Activated naive CD4-positive, alpha-beta T cell treated with anti-CD3 and anti-CD28 coated beads for 36 hours (primary cell): ENCODE data around the gene PLK3. TPM values are rescaled to one million over a fixed set of nuclear protein-coding genes. Genes with fewer than 3 reads are reported as not detected.
"Not testable (repeated sequence)": the region's sequence is repeated elsewhere in the genome, so short reads cannot be mapped to it uniquely, and the experiment has no call there.

Source experiments
- CTCF ChIA-PET: fragments of 350-600 bp; sonication (Branson Sonifier 250); formaldehyde crosslinking; loops from one replicate; lab custom pipeline; 2021; ENCODE audit warnings: antibody characterized with exemption; lab: Charles Lee
- DNase-seq: peaks from one replicate; pipeline ENCODE4 v3.0.0-alpha.2; 2020
- H3K27ac Mint-ChIP-seq: one replicate; pipeline ENCODE4 v1.8.0; 2021; ENCODE audit warnings: mild to moderate bottlenecking, mixed read lengths
- H3K27me3 Mint-ChIP-seq: one replicate; pipeline ENCODE4 v1.8.0; 2021; ENCODE audit warnings: low read depth, mixed read lengths
- H3K36me3 Mint-ChIP-seq: one replicate; pipeline ENCODE4 v1.8.0; 2021; ENCODE audit warnings: low read depth, mixed read lengths
- H3K4me1 Mint-ChIP-seq: one replicate; pipeline ENCODE4 v1.8.0; 2021; ENCODE audit warnings: low read depth, mixed read lengths
- H3K4me3 Mint-ChIP-seq: one replicate; pipeline ENCODE4 v1.8.0; 2021; ENCODE audit warnings: mild to moderate bottlenecking, moderate library complexity, mixed read lengths
- H3K9me3 Mint-ChIP-seq: one replicate; pipeline ENCODE4 v1.8.0; 2021; ENCODE audit warnings: mixed read lengths
- intact Hi-C: fragments of 100-400 bp; cut with micrococcal nuclease; formaldehyde crosslinking; loops from one replicate; pipeline ENCODE4 v1.15.1; 2023
- total RNA-seq, 2 experiments: library from RNA; stranded (reverse); gene quantifications; one replicate each; pipeline ENCODE4 v1.2.3, GENCODE V29; 2021

Gene PLK3
- total RNA-seq, 2 experiments from 2014 or later: 44.2 to 46.7 TPM

DNA sequence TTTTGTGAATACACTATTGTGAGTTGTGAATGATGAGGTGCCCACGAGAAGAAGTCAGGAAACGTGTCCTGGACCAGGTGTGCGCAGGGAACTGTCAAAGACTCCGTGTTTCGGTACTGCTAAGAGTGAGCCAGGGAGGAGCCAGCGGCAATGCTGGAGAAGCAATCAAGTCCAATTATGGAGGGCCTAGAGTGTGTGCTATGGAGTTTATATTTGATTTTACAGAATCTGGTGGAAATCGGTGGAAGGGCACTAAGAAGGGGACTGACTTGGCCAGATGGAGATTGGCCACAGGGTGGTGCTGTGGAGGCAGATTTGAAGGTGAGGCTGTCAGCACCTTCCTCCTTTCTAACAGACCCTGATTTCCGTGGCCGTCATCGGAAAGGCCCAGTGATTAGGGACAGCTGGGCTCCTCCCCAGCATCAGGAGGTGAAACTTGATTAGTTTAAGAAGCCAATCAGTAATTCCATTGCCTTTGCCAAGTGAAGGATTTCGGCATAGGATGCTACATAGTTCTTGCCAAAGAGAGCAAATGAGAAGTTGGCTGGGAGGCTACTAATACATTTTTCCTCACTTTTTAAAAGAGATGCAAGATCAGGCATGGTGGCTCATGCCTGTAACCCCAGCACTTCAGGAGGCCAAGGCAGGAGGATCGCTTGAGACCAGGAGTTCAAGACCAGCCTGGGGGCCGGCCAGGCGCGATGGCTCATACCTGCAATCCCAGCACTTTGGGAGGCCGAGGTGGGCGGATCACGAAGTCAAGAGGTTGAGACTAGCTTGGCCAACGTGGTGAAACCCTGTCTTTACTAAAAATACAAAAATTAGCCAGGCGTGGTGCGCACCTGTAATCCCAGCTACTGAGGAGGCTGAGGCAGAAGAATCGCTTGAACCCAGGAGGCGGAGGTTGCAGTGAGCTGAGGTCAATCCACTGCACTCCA lies 35.8 kb downstream of the PLK3 start:
- Mint-ChIP-seq H3K4me1 (peaks cover 5% of the 10 kb centered on the region), H3K9me3 (no peaks in the 10 kb centered on the region), H3K4me3 (no peak overlapping the region), H3K36me3 (no peaks in the 10 kb centered on the region), H3K27me3 (peaks cover 9% of the 10 kb centered on the region), H3K27ac (no peak overlapping the region)
- CTCF ChIA-PET: interaction anchor here (0.6 to 2.2 kb wide), 16 partner anchors 8 to 467 kb away, joined by 3 to 15 read pairs (median 4); partner anchors contain the start of genes EIF2B3, HECTD3 and RNU5D-1
- intact Hi-C loops: loop anchor here (1.0 to 2.0 kb wide), 4 partner anchors 150 to 657 kb away; partner anchors contain the start of genes EIF2B3 and HECTD3
- peak; percentile 98 for DNase-seq

DNA sequence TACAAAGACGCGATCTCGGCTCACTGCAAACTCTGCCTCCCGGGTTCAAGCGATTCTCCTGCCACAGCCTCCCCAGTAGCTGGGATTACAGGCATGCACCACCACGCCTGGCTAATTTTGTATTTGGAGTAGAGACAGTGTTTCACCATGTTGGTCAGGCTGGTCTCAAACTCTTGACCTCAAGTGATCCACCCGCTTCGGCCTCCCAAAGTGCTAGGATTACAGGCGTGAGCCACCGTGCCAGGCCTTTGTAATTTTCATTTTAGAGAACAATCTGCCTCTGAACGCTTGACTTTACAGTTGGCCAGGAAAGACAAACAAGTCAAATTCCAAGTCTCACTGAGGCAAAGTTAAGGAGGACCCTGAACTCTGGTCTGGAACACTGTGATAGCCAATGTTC lies 38.1 kb downstream of the PLK3 start:
- H3K4me1 Mint-ChIP-seq, H3K27ac Mint-ChIP-seq, H3K4me3 Mint-ChIP-seq, H3K9me3 Mint-ChIP-seq, H3K36me3 Mint-ChIP-seq, intact Hi-C loops, DNase-seq: not testable (repeated sequence)
- CTCF ChIA-PET: interaction anchor here (0.7 to 1.0 kb wide), 3 partner anchors 25 to 369 kb away, joined by 3 to 7 read pairs (median 6); no protein-coding TSS in a partner anchor
- H3K27me3 Mint-ChIP-seq: peaks cover 25% of the 10 kb centered on the region

DNA sequence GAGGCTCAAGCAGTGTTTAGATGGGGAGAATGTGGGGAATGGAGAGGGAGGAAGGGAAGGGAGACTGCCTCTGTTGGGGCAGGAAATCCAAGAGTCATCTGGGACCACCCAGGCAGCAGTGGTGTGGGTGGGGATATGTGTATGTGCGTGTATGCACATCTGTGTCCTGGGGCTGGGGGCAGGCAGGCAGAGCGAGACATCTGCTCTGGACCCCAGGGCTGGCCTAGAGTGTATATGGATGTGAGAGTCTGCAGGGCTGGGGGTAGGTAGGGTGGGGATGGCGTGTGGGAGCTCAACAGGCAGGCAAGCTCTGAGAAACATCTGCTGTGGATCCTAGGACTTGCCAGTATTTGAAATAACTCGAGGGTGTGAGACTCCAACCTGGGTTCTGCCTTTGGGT lies 39.4 kb downstream of the PLK3 start:
- H3K36me3 Mint-ChIP-seq: peaks cover 3% of the 10 kb centered on the region
- no peaks in the 10 kb centered on the region for H3K9me3 Mint-ChIP-seq
- CTCF ChIA-PET: no interaction called here
- no peak for DNase-seq
- H3K4me1 Mint-ChIP-seq: peaks cover 9% of the 10 kb centered on the region
- H3K4me3 Mint-ChIP-seq: no peak overlapping the region
- intact Hi-C loops: no loop called here
- H3K27ac Mint-ChIP-seq: no peak overlapping the region
- peaks cover 28% of the 10 kb centered on the region for H3K27me3 Mint-ChIP-seq

DNA sequence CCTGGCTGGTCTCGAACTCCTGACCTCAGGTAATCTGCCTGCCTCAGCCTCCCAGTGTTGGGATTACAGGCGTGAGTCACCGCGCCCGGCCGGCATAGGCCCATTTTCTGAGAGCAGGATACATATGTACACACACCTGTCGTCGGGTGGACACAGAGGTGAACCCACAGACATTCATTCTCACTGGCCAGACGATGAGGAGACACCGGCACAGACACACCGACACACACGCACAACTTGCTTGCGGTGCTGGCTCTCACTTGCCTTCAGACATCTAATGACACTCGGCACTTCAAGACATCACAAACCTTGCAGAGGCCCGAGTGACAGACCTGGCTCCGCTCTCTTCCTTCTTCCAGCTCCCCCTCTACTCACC lies 42.3 kb downstream of the PLK3 start:
- Mint-ChIP-seq H3K27me3 (peaks cover 28% of the 10 kb centered on the region), H3K27ac (no peak overlapping the region), H3K4me1 (peaks cover 4% of the 10 kb centered on the region), H3K4me3 (no peak overlapping the region), H3K9me3 (peaks cover 2% of the 10 kb centered on the region), H3K36me3 (peaks cover 9% of the 10 kb centered on the region)
- CTCF ChIA-PET: no interaction called here
- intact Hi-C loops: no loop called here
- DNase-seq: no peak

DNA sequence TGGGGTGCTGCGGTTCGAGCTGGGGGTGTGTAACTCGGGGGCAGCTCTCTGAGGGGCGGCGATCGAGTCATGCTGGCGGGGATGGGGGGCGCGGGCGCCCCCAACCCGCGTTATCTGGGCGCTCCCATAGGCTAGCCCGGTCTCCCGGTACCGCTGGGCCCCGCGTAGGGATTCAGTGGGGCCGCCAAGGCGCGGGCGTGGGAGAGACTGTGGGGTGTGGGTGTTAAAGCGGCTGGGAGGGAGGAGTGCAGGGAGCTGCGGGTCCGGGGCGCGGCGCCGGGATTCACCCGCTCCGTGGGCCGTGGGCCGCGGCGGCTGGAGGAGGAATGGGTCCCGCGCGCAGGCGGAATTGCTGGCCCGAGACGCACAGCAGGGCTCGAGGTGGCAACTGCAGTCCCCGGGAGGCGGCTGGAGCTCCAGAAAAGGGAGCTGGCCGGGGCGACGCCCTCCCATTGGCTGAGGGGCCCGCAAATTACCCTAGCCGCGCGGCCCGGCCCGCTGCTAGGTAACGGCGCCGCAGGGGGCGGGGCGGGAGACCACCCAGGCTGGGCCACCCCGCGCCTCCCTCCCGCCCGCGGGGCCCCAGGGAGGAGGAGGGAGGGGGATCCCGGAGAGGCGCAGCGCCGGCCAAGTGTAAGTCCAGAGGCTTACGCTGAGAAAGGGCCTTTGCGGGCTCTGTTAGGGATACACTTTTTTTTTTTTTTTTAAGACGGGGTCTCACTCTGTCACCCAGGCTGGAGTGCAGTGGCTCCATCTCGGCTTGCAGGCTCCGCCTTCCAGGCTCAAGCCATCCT lies 42.9 kb downstream of the PLK3 start, which contains the start of gene PTCH2:
PTCH2 (minus strand) TSS at position 392 of the 794 bp plus-strand sequence; CDS start at position 71, 321 bp downstream.
- Mint-ChIP-seq H3K9me3 (peaks cover 2% of the 10 kb centered on the region), H3K4me1 (peaks cover 4% of the 10 kb centered on the region), H3K27me3 (peaks cover 28% of the 10 kb centered on the region), H3K4me3 (peak within 1 kb of the TSS; percentile 9), H3K36me3 (peaks cover 9% of the 10 kb centered on the region), H3K27ac (no peak within 1 kb of the TSS)
- DNase-seq: peak; percentile 26
- intact Hi-C loops: no loop called here
- CTCF ChIA-PET: no interaction called here

DNA sequence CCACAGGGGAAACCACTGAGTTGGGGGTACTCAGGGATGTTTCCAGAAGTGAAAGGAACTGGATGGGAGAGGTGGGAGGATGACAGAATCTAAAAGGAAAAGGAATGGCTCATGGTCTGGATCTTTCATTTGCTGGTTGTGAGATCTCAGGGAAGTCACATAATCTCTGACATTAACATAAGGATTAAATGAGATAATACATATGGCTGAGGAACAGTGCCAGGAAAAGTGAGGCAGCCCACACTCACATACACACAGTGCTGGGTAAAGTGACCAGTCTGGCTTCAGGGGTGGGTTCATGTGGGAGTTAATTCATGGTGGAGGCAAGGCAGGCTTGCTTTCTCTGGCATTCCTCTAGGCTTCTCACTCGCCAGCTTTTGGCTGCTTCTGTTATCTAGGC lies 46.8 kb downstream of the PLK3 start:
- Mint-ChIP-seq H3K36me3 (peaks cover 31% of the 10 kb centered on the region), H3K27me3 (peaks cover 10% of the 10 kb centered on the region), H3K9me3 (peaks cover 2% of the 10 kb centered on the region), H3K27ac (no peak overlapping the region), H3K4me3 (no peak overlapping the region), H3K4me1 (peaks cover 19% of the 10 kb centered on the region)
- intact Hi-C loops: no loop called here
- CTCF ChIA-PET: no interaction called here
- no peak for DNase-seq

DNA sequence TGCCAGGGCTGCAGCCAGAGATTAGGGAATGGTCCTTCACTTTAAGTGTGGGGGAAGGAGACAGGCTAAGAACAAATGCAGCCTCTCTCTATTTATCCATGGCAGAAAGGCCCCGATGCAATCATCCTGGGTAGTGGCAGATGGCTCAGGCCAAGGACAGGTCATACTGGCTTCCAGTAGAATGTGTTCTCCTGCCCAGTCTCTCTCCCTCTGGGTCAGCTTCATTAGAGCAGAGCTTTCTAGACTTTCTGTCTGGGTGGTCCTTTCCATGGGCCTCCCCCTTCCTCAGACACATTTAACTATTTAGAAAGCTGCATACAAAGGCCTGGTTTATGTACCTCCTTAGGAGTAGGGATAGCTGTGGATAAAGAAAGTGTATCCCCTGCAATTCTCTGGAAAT lies 47.7 kb downstream of the PLK3 start:
- peaks cover 33% of the 10 kb centered on the region for H3K36me3 Mint-ChIP-seq
- peaks cover 2% of the 10 kb centered on the region for H3K9me3 Mint-ChIP-seq
- H3K4me1 Mint-ChIP-seq: peaks cover 14% of the 10 kb centered on the region
- H3K27ac Mint-ChIP-seq: no peak overlapping the region
- peaks cover 3% of the 10 kb centered on the region for H3K27me3 Mint-ChIP-seq
- intact Hi-C loops: no loop called here
- CTCF ChIA-PET: interaction anchor here (0.7 to 1.2 kb wide), 2 partner anchors 11 to 48 kb away, joined by 3 to 7 read pairs; partner anchors contain the start of gene PLK3
- DNase-seq: no peak
- no peak overlapping the region for H3K4me3 Mint-ChIP-seq

DNA sequence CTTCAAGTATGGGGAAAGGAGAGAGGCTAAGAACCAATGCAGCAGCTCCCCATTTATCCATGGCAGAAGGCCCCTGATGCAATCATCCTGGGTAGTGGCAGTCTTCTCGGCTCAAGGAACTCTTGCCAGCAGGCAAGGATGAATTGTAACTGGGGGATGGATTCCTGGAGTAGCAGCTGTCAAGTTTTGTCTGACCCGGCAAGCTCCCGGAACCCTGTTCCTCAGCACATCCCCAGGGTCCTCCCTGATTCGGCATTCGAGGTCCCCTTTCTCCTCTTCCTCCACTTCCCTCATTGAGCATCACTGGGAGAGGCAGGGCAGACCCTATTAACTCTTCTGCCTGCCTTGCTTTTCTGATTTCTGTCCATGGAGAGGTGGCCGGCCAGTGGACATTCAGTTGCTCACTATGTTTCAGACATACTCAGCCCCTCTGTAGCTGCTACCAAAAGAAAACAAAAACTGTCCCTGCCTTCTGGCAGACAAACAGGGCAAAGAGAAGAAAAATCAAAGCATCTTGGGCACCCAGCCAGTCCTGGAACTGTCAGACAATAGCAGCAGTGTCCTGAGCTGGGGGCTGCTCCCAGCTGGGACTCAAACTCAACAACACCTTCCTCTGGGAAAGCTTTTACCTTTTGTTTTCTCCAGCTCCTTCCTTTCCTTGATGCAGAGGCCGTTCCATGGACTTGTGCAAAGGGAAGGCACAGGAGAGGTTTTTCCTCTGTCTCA lies 48.4 kb downstream of the PLK3 start:
- peak overlapping the region; percentile 13 for H3K27ac Mint-ChIP-seq
- CTCF ChIA-PET: interaction anchor here (0.6 to 1.2 kb wide), 3 partner anchors 12 to 34 kb away, joined by 4 to 7 read pairs (median 5); no protein-coding TSS in a partner anchor
- H3K36me3 Mint-ChIP-seq: peaks cover 39% of the 10 kb centered on the region
- H3K9me3 Mint-ChIP-seq: peaks cover 2% of the 10 kb centered on the region
- peaks cover 14% of the 10 kb centered on the region for H3K4me1 Mint-ChIP-seq
- intact Hi-C loops: no loop called here
- H3K27me3 Mint-ChIP-seq: peaks cover 3% of the 10 kb centered on the region
- H3K4me3 Mint-ChIP-seq: no peak overlapping the region
- DNase-seq: no peak

DNA sequence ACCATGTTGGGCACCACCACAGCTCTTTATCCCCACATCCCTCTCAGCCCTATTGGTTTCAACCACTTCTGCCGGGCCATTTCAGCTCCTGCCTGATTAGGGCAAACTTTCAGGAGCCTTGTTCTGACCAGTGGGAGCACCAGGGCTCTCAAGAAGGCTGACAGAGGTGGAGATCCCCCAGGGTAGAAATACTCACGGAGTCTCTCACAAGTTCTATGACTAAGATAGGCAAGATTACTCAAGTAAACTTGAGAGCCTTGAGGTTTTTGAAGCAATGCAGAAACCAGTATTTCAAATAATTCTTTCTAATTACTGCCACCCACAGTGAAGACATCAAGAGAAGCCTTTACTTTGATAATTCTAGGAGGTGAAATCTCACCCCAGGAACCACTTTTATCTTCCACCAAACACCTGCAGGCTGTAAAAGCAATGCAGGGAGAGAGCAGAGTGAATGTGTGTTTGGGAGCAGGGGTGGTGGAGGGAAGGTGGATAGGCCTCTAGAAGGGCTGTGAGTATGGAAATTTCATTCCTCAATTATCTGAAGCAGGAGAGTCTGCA lies 49.5 kb downstream of the PLK3 start:
- Mint-ChIP-seq H3K4me3 (no peak overlapping the region), H3K36me3 (peaks cover 40% of the 10 kb centered on the region), H3K9me3 (peaks cover 2% of the 10 kb centered on the region), H3K27ac (peak overlapping the region; percentile 47), H3K27me3 (no peaks in the 10 kb centered on the region), H3K4me1 (peaks cover 14% of the 10 kb centered on the region)
- peak; percentile 46 for DNase-seq
- intact Hi-C loops: no loop called here
- CTCF ChIA-PET: interaction anchor here (0.5 to 1.6 kb wide), 5 partner anchors 13 to 312 kb away, joined by 3 to 5 read pairs (median 4); no protein-coding TSS in a partner anchor

DNA sequence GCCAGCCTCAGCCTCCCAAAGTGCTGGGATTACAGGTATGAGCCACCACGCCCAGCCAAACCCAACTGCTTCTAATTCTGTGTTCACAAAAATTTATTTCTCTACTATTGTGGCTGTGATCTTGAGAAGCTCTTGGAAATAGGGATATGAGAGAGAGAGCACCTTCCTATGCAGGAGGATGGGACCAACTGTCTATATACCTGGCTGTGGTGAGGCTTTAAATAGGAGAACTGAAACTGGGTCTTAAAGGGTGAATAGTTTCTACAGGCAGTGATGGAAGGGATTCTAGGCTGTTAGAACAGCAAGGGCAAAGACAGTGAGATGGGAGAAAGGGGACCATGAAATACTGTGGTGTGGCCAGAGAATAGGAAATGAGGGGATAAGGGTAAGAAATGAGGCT lies 51.1 kb downstream of the PLK3 start:
- Mint-ChIP-seq H3K36me3 (peaks cover 38% of the 10 kb centered on the region), H3K4me1 (peaks cover 14% of the 10 kb centered on the region), H3K9me3 (no peaks in the 10 kb centered on the region), H3K27ac (no peak overlapping the region), H3K4me3 (no peak overlapping the region), H3K27me3 (no peaks in the 10 kb centered on the region)
- CTCF ChIA-PET: no interaction called here
- intact Hi-C loops: no loop called here
- DNase-seq: no peak

DNA sequence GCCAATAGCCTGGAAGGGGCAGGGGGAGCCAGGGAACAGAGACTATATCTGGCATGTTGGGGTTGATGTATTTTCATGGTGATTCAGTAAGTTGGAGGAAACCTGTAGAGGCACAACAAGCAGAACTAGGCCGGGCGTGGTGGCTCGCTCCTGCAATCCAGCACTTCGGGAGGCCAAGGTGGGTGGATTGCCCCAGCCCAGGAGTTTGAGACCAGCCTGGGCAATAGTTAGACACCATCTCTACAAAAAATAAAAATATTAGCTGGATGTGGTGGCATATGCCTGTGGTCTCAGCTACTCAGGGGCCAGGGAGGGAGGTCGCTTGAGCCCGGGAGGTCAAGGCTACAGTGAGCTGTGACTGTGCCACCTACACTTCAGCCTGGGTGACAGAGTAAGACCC lies 53.0 kb downstream of the PLK3 start:
- intact Hi-C loops: no loop called here
- no peaks in the 10 kb centered on the region for H3K9me3 Mint-ChIP-seq
- H3K4me1 Mint-ChIP-seq: peaks cover 14% of the 10 kb centered on the region
- H3K4me3 Mint-ChIP-seq: no peak overlapping the region
- H3K27ac Mint-ChIP-seq: no peak overlapping the region
- no peaks in the 10 kb centered on the region for H3K27me3 Mint-ChIP-seq
- H3K36me3 Mint-ChIP-seq: peaks cover 46% of the 10 kb centered on the region
- CTCF ChIA-PET: interaction anchor here (0.6 kb wide), 1 partner anchor 739 kb away, joined by 3 read pairs; no protein-coding TSS in a partner anchor
- DNase-seq: no peak
